Measurements from ENCODE around the gene NRSN2.

DNA sequence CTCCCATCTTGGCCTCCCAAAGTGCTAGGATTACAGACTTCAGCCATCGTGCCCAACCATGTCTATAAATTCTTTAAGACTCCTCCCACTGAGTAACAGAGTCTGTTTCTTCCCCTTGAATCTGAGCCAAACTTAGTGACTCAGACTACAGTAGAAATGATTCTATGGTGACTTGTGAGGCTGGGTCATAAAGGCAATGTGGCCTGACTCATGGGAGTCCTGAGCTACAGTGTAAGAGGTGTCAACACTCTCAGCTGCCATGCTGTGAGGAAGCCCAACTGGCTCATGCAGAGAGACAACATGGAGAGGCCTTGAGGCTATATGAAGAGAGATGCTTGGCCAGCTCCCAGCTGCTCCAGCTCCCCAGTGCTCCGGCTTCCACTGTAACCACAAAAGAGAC is 5.2 kb upstream of the NRSN2 start:
- TF ChIP-seq CTCF (IDR thresholded peaks at IDR 0.05) (no peak), POLR2AphosphoS5 (IDR thresholded peaks at IDR 0.05; ENCODE audit: low read depth, low read length) (peak; percentile 37; the same call in 1 of the 2 replicates), RAD21 (IDR thresholded peaks at IDR 0.05; ENCODE audit: low read length) (no peak), EP300 (IDR thresholded peaks at IDR 0.05; ENCODE audit: borderline replicate concordance in 1 of 2, low read depth in 1 of 2, low read length in 1 of 2) (no peak)
